NB4 (cell line): ENCODE measurements around the gene MAGI1.

Source experiments
- DNase-seq: peaks from one replicate; pipeline ENCODE4 v3.0.0; 2010; ENCODE audit warnings: low read depth
- H3K4me3 ChIP-seq: one replicate; pipeline ENCODE4 v1.5.1; 2011; ENCODE audit warnings: mild to moderate bottlenecking, low read depth, low read length, moderate library complexity
- MYC ChIP-seq: IDR thresholded peaks from 2 replicates; pipeline ENCODE4 v1.6.1; 2011; ENCODE audit warnings: low read depth, low read length
- POLR2A ChIP-seq: IDR thresholded peaks from 2 replicates; pipeline ENCODE4 v1.6.1; 2011; ENCODE audit warnings: mild to moderate bottlenecking; ENCODE audit not compliant: insufficient read length; ENCODE audit errors: extremely low read depth
- TF ChIP-seq, protein P1 (sequence below): IDR thresholded peaks from 2 replicates; pipeline ENCODE4 v1.6.1; 2011; ENCODE audit warnings: low read depth, low read length
- TF ChIP-seq, protein P2 (sequence below): IDR thresholded peaks from one replicate; pipeline ENCODE4 v1.5.1; 2012; ENCODE audit warnings: low read depth, low read length

MAGI1 gene

DNA sequence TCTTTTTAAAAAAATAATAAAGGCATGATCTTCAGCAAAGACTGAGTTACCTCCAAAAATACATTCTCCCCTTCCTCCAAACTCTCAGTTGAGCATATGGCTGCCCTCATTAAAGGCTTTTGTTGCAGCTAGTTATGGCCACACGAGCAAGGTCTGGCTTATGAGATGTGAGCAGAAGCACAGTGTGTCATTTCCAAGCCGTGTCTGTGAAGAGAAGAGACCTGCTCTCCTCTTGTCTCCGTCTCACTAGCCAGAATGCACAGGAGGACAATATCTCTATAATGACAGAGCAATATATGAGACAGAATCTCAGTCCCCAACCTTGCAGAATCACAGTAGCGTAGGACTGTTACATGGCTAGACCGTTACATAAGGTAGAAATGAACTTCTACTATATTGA, 152.3 kb downstream of the MAGI1 start:
- no peak for TF ChIP-seq POLR2A
- TF ChIP-seq, protein P1, sequence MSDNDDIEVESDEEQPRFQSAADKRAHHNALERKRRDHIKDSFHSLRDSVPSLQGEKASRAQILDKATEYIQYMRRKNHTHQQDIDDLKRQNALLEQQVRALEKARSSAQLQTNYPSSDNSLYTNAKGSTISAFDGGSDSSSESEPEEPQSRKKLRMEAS, result no peak
- no peak for TF ChIP-seq MYC
- TF ChIP-seq, protein P2, sequence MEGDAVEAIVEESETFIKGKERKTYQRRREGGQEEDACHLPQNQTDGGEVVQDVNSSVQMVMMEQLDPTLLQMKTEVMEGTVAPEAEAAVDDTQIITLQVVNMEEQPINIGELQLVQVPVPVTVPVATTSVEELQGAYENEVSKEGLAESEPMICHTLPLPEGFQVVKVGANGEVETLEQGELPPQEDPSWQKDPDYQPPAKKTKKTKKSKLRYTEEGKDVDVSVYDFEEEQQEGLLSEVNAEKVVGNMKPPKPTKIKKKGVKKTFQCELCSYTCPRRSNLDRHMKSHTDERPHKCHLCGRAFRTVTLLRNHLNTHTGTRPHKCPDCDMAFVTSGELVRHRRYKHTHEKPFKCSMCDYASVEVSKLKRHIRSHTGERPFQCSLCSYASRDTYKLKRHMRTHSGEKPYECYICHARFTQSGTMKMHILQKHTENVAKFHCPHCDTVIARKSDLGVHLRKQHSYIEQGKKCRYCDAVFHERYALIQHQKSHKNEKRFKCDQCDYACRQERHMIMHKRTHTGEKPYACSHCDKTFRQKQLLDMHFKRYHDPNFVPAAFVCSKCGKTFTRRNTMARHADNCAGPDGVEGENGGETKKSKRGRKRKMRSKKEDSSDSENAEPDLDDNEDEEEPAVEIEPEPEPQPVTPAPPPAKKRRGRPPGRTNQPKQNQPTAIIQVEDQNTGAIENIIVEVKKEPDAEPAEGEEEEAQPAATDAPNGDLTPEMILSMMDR, result no peak
- no peak for DNase-seq
- no peak overlapping the region for H3K4me3 ChIP-seq

DNA sequence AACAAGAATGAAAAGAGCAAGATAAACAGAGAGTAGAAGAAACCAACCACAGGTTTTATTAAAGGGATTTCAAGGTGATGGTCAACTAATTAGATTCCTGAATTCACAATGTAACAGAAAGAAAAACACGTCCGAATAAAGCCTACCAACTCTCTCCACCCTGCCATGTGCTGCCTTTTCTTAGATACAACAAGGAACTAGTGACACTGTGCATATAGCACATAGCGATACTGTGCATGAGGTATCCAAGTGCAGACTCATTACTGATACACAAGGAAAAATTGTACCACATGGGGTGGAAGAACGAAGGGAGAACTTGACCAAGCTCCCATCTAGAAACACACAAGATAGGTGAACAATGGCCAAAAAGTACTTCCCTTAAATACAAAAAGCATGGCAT, 154.6 kb downstream of the MAGI1 start:
- TF ChIP-seq, protein P1, result no peak
- TF ChIP-seq MYC (no peak), POLR2A (no peak)
- TF ChIP-seq, protein P2, result no peak
- H3K4me3 ChIP-seq, result no peak overlapping the region
- no peak for DNase-seq

DNA sequence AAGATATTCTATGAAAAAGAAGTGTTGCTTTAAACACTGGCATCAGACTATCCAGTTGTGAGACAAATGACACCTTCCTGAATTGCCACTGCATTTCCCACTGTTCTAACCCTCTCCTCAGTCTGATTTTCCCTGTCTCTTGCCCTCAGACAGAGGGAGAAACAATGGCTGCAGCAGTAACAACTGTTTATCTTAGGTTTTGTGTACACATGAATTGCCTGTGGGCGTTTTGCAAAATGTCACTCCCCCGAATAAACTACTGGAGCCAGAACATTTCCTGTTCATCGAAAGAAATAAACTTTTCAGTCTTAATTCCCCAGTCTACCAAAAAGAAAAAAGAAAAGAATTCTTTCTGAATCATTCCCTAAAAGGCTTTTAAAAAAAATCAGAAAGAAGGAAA, 155.1 kb downstream of the MAGI1 start:
- TF ChIP-seq, protein P2, result no peak
- TF ChIP-seq POLR2A, result no peak
- no peak for TF ChIP-seq MYC
- TF ChIP-seq, protein P1, result no peak
- no peak overlapping the region for H3K4me3 ChIP-seq
- DNase-seq, result no peak

DNA sequence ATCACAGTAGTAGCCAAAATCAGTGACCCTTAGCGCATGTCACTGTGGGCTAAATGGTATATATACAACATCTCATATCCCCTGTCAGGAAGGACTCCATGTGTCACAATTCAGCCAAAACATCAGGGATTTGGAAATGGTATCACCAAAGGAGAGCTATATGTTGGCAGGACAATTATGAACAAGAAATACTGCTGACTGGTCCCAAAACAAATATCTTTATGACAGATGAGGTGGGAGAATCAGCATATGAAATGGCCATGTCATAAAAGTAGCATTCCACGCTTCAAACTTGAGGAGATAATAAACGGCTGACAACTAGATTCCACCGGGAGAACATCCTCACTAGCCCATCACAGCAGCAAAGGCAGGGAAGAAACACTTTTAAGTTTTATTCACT, 158.4 kb downstream of the MAGI1 start:
- no peak overlapping the region for H3K4me3 ChIP-seq
- no peak for DNase-seq
- no peak for TF ChIP-seq POLR2A
- TF ChIP-seq, protein P2, result no peak
- TF ChIP-seq MYC, result no peak
- TF ChIP-seq, protein P1, result no peak

- no peak overlapping the region for H3K4me3 ChIP-seq
These were observed 159.3 kb downstream of the MAGI1 start for GRCh38 chr3:65879372-65879771.

More at GRCh38 chr3:65879372-65879771, 159.3 kb downstream of the MAGI1 start:
- no peak for DNase-seq
- TF ChIP-seq POLR2A (no peak), MYC (no peak)
- TF ChIP-seq, protein P1, result no peak
- TF ChIP-seq, protein P2, result no peak
